OCI-LY1 (cell line): Measurements from ENCODE around the gene SDK1.

ENCODE experiments used
- CTCF ChIP-seq: fragments of 200-600 bp; sonication (generic), shearing (Covaris generic); IDR thresholded peaks from 2 replicates; pipeline ENCODE4 v1.5.1; 2017; ENCODE audit warnings: mild to moderate bottlenecking, antibody characterized with exemption, low read length, moderate library complexity, mixed read lengths
- EZH2 ChIP-seq: fragments of 200-600 bp; sonication (generic), shearing (Covaris generic); IDR thresholded peaks from 2 replicates; pipeline ENCODE4 v1.8.0; 2017; ENCODE audit warnings: borderline replicate concordance, mixed run types, mild to moderate bottlenecking, antibody characterized with exemption, low read length, moderate library complexity, mixed read lengths

- TF ChIP-seq CTCF (no peak), EZH2 (no peak)
Measured at GRCh38 chr7:4288791-4289394, 987.8 kb downstream of the SDK1 start.
